Fibroblast of the conjunctiva (primary cell): ENCODE data around the gene MEIS1.

Experiments
- DNase-seq: peaks from one replicate; pipeline ENCODE4 v3.0.0-alpha.2; 2010; ENCODE audit warnings: low read depth

The MEIS1 gene

DNA sequence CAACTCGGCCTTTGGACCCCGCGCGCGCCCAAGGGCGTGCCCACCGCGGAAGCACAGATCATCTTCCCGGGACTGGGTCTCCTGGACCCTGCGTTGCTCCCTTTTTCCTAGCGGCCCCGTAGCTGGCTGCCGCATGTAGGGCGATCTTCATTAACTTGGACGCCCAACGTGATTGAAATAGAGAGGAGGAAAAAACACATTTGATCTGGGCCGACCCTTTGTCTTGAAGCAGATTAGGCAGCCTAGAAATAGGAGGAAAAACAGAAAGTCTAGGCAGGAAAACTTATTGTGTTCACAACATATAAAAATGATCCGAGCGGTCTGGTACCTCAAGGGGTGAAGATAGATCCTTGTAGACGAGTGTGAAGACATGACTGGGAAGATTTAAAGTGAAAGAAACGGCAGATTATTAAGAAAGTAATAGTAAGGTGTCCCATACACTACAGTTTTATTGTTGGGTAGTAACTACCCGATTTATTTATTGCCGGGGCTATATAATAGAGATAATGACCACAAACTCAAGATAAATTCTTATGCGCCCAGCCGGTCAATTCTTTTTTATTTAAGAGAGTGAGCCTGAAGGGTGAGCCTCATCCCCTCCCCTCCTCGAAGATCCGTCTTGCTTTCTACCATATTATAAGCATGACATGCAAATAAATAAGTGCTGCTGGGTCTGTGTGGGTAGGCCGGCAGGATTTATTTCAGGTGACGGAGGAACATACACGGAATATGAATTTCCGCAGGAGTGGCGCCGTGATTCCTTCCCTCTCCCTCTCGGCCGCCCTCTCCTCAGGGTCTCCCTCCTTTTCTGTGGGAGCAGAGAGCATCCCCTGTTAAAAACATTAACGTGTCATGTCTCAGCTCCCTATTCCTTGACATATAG lies 147.4 kb downstream of the MEIS1 start:
- no peak for DNase-seq

DNA sequence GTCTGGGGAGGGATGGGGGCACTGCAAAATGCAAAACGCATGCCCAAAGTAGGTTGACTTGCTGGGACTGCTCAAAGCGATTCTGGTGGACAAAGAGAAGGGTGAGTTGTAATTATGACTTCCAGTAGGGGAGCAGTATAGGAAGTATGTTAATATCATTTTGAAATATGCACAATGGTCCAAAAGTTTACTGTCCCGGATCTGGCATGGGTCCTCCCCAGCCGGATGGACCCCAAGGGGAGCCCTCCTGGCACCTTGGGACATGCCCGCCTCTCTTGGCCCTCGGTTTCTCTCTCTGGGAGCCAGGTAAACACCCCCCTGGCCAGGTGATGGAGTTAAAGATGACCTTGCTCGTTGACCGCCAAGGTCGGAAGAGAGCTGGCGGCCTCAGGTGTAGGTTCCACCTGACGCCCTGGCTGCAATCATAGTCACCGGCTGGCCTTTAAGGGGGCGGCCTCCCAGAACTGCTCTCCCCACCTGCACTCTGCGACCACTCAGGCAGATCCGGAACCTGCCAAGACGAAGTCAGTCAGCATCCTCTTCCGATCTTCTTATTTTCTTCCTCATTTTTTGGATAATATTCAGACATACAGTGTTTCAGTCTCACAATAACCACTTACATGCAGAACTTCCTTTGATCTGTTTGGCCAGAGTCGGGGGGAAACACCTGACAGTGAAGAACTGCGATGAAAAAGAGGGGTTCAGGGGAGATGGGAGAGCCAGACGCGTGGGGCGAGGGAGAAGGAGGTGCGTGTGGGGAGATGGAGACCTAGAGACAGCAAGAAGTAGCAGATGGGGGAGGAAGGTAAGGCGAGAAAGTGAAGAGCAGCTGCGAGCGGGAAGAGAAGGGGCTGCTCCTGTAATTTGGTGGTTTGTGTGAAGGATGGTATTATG lies 148.3 kb downstream of the MEIS1 start:
- DNase-seq, result no peak

DNA sequence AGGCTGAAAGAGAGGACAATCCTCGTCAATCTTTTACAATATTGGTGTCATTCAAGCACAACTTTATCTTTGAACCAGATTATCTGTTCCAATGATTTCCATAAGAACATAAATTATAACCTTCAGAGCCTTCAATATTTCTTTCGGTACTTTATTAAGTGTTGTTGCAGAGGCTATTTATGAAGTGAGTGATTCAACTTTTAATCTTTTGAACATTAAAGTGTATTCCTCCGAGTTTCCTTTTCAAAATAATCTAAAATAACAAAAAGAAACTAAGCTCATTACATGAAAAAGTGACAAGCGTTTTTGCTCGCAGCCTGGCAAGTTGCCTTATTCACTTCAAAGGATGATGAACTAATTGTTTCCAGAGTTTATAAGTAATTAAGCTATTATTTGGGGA lies 149.0 kb downstream of the MEIS1 start:
- DNase-seq, result no peak

GRCh38 chr2:66585587-66585986 lies 150.7 kb downstream of the MEIS1 start:
- DNase-seq, result no peak

GRCh38 chr2:66587216-66587615 lies 152.3 kb downstream of the MEIS1 start:
- no peak for DNase-seq

GRCh38 chr2:66594001-66594400 lies 159.1 kb downstream of the MEIS1 start:
- no peak for DNase-seq

GRCh38 chr2:66595556-66595955 lies 160.6 kb downstream of the MEIS1 start:
- no peak for DNase-seq

DNA sequence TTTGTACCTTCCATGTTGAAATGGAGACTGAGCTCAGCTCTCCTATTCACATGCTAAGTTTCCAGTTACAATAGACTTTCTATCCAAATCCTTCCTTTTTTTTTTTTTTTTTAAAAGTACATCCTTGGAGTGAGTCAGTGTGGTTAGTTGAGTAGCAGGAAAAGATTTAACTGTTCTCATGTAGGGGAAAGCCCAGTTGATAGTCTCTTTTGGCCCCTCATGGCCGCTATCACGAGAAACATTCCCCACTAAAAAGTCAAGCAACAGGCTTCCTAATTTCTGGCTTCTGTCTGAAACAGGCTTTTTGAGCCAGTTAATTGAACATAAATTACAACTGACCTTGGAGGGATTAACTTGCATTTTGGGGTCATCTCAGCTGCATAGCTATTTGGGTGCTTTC lies 161.3 kb downstream of the MEIS1 start:
- no peak for DNase-seq

DNA sequence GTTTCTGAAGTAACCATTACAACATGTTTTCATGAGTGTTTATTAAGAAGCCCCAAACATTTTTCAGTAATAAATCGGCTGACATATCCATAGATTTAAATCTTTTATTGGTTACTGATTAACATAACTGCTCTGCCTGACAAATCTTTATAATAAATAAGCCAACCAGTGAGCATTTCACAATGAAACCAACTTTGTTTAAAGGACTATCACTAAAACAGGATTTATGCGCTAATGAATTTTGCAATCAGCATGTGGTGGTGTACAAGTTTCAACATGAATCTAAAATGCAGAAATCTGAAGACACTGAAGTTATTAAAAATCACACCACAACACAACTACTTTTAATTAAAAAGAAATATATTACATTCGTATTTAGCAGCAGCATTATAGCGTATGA lies 166.7 kb downstream of the MEIS1 start:
- no peak for DNase-seq

- no peak for DNase-seq
These were observed 167.4 kb downstream of the MEIS1 start for GRCh38 chr2:66602341-66602740.

GRCh38 chr2:66604326-66604725 lies 169.4 kb downstream of the MEIS1 start:
- no peak for DNase-seq

- no peak for DNase-seq
These were observed 170.1 kb downstream of the MEIS1 start for GRCh38 chr2:66604976-66605375.

DNA sequence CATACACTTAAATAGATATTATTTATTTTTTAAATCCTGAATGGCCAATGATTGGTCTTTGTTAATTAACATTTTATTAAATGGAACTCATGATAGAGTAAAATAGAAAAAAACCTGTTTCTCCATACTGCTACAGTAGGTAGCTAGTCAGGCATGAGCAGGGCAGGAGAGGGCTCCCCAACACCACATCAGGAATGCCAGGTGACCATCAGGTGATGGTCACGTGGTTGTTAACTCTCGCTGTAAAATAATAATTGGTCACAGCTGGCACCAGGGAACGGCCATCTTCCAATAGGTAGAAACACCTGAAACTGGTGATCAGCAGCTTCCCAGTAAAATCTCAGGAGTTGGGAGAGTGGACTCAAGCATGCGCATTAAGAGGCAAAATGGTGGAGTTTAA lies 172.2 kb downstream of the MEIS1 start:
- no peak for DNase-seq
